GM12892 (cell line): ENCODE results near the gene ZFYVE28.

Source experiments
- POLR2A ChIP-seq: IDR thresholded peaks from 2 replicates; pipeline ENCODE4 v1.6.1; 2011; ENCODE audit warnings: low read depth, low read length, control low read depth
- POLR2AphosphoS5 ChIP-seq: IDR thresholded peaks from 2 replicates; pipeline ENCODE4 v1.6.1; 2011; ENCODE audit warnings: low read depth, low read length, control low read depth
- TAF1 ChIP-seq: IDR thresholded peaks from 2 replicates; pipeline ENCODE4 v1.6.1; 2011; ENCODE audit warnings: low read depth, mild to moderate bottlenecking, control low read depth, low read length, borderline replicate concordance

DNA sequence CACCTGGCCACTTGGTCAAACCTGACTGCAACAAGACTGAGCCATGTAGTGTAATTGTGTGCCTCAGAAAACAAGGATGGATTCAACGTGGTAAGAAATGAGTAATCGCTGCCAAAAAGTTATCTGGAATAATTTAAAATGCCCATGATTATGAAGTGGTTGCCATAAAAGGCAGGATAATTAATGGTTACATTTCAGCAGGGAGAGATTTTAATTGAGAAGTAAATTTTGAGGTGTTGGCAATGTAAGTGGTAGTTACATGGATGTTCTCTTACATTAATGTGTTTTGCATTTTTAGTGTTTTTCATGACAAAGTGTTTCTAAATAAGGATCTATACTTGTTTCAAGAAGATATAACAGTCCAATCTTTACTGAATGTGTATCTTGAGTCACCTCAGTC, 192.2 kb downstream of the ZFYVE28 start:
- TF ChIP-seq POLR2AphosphoS5 (no peak), POLR2A (no peak), TAF1 (no peak)
